ENCODE results near the gene BCAS3.
"Not testable (repeated sequence)": the region's sequence is repeated elsewhere in the genome, so short reads cannot be mapped to it uniquely, and the experiment has no call there.

BCAS3 gene

GRCh38 chr17:60970741-60971140 is 293.1 kb downstream of the BCAS3 start:
- TF ChIP-seq CTCF (IDR thresholded peaks at IDR 0.05; ENCODE audit: insufficient read depth, low read depth, low read length, missing control alignments), result no peak
- DNase-seq (ENCODE audit: low read depth), result no peak
- H3K4me3 ChIP-seq (ENCODE audit: low read length), result no peak overlapping the region

- TF ChIP-seq CTCF (IDR thresholded peaks at IDR 0.05; ENCODE audit: insufficient read depth, low read depth, low read length, missing control alignments), result peak; percentile 81
- H3K4me3 ChIP-seq (ENCODE audit: low read length), result no peak overlapping the region
- DNase-seq (ENCODE audit: low read depth), result peak; percentile 68
Measured at GRCh38 chr17:60971515-60972369, 294.1 kb downstream of the BCAS3 start.

GRCh38 chr17:60976861-60977260 is 299.2 kb downstream of the BCAS3 start:
- not testable (repeated sequence) for H3K4me3 ChIP-seq (ENCODE audit: low read length); DNase-seq (ENCODE audit: low read depth)

- DNase-seq (ENCODE audit: low read depth), result no peak
- H3K4me3 ChIP-seq (ENCODE audit: low read length), result no peak overlapping the region
- TF ChIP-seq CTCF (IDR thresholded peaks at IDR 0.05; ENCODE audit: insufficient read depth, low read depth, low read length, missing control alignments), result no peak
Measured at GRCh38 chr17:60989379-60989778, 311.7 kb downstream of the BCAS3 start.

- H3K4me3 ChIP-seq (ENCODE audit: low read length), result no peak overlapping the region
- DNase-seq (ENCODE audit: low read depth), result no peak
- no peak for TF ChIP-seq CTCF (IDR thresholded peaks at IDR 0.05; ENCODE audit: insufficient read depth, low read depth, low read length, missing control alignments)
Measured at GRCh38 chr17:60989846-60990245, 312.2 kb downstream of the BCAS3 start.

GRCh38 chr17:60993497-60993896 is 315.8 kb downstream of the BCAS3 start:
- TF ChIP-seq CTCF (IDR thresholded peaks at IDR 0.05; ENCODE audit: insufficient read depth, low read depth, low read length, missing control alignments), result no peak
- no peak for DNase-seq (ENCODE audit: low read depth)

GRCh38 chr17:60995680-60996079 is 318.0 kb downstream of the BCAS3 start:
- DNase-seq (ENCODE audit: low read depth), result no peak
- H3K4me3 ChIP-seq (ENCODE audit: low read length), result no peak overlapping the region
- TF ChIP-seq CTCF (IDR thresholded peaks at IDR 0.05; ENCODE audit: insufficient read depth, low read depth, low read length, missing control alignments), result no peak

More at GRCh38 chr17:60993497-60993896, 315.8 kb downstream of the BCAS3 start:
- H3K4me3 ChIP-seq (ENCODE audit: low read length), result no peak overlapping the region
